ENCODE results near the gene RESP18.
A peak's percentile ranks its signal among the peaks of the same experiment; 100 is the strongest.

The RESP18 gene

GRCh38 chr2:219332542-219332941 is at the start of gene RESP18:
Gene RESP18 (minus strand): TSS chr2:219332744.
- DNase-seq: no peak

- DNase-seq: no peak
These were observed 48.9 kb upstream of the RESP18 start for GRCh38 chr2:219381448-219381847.

- no peak for DNase-seq
These were observed 48.4 kb upstream of the RESP18 start for GRCh38 chr2:219380926-219381325.

GRCh38 chr2:219378163-219378851 is 45.8 kb upstream of the RESP18 start:
- no peak for DNase-seq

GRCh38 chr2:219369447-219369861 is 36.9 kb upstream of the RESP18 start:
- DNase-seq: no peak

- DNase-seq: peak; percentile 66
These were observed 36.2 kb upstream of the RESP18 start for GRCh38 chr2:219368690-219369191.

GRCh38 chr2:219362524-219363164 is 30.1 kb upstream of the RESP18 start:
- peak; percentile 1 for DNase-seq

- DNase-seq: no peak
These were observed 29.5 kb upstream of the RESP18 start for GRCh38 chr2:219362072-219362471.

GRCh38 chr2:219358170-219359075 is 25.9 kb upstream of the RESP18 start:
- no peak for DNase-seq

- DNase-seq: no peak
These were observed 24.3 kb upstream of the RESP18 start for GRCh38 chr2:219356834-219357233.

GRCh38 chr2:219354582-219354981 is 22.0 kb upstream of the RESP18 start:
- DNase-seq: no peak

GRCh38 chr2:219353129-219353528 is 20.6 kb upstream of the RESP18 start:
- DNase-seq: no peak

GRCh38 chr2:219352448-219353023 is 20.0 kb upstream of the RESP18 start:
- DNase-seq: peak; percentile 47

GRCh38 chr2:219350710-219351221 is 18.2 kb upstream of the RESP18 start:
- DNase-seq: no peak

GRCh38 chr2:219350215-219350614 is 17.7 kb upstream of the RESP18 start:
- no peak for DNase-seq

GRCh38 chr2:219344751-219345430 is 12.3 kb upstream of the RESP18 start:
- DNase-seq: peak; percentile 38

GRCh38 chr2:219335373-219335786 is 2.8 kb upstream of the RESP18 start:
- DNase-seq: no peak

GRCh38 chr2:219334076-219334475 is 1.5 kb upstream of the RESP18 start:
- no peak for DNase-seq

- no peak for DNase-seq
These were observed 857 bp downstream of the RESP18 start for GRCh38 chr2:219331560-219332213.

- DNase-seq: no peak
These were observed 4.8 kb downstream of the RESP18 start for GRCh38 chr2:219327719-219328118.

- no peak for DNase-seq
These were observed 6.8 kb downstream of the RESP18 start for GRCh38 chr2:219325657-219326315.
